ENCODE results near the gene RAD1. TPM values are rescaled to one million over a fixed set of nuclear protein-coding genes. Genes with fewer than 3 reads are reported as not detected.
"Not testable (repeated sequence)": the region's sequence is repeated elsewhere in the genome, so short reads cannot be mapped to it uniquely, and the experiment has no call there.

RAD1 gene, protein sequence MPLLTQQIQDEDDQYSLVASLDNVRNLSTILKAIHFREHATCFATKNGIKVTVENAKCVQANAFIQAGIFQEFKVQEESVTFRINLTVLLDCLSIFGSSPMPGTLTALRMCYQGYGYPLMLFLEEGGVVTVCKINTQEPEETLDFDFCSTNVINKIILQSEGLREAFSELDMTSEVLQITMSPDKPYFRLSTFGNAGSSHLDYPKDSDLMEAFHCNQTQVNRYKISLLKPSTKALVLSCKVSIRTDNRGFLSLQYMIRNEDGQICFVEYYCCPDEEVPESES
- total RNA-seq (2014; rRNA removed; shearing (Covaris generic)), result 35.8 and 40.6 TPM in 2 replicates

DNA sequence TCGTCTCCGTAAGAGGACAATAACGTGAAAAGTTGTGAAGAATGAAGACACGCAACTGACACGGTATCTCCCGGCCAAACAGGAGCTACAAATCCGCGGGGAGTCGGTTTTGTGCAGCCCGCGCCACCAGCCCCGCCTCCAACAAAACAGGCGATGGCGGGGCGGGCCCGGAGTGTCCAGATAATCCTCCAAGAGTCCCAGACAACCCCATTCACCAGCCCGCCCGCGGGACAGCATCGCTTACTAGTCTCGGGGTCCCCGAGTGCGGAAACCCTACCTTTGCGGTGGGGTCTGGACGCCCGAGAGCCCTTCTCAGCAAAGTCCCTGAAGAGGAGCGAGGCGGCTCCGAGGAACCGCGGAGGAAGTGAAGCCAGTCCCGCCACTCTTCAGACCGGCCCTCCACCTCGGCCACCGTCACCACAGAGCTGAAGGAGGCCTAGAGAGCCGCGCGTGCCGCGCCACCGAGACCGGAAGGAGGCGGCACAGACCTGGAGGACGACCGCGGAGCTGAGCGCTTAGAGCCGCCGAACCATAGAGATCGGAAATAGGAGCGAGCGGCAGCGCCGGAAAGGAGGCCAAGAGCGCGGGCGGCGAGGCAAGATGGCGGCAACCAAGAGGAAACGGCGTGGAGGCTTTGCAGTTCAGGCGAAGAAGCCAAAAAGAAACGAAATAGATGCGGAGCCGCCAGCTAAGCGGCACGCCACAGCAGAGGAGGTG, at the start of gene RAD1, which contains the start of gene BRIX1:
Gene RAD1, minus strand, starts transcription at position 366 of the 717 bp plus-strand sequence. CDS start 612 bp downstream, outside the sequence.
Gene BRIX1, plus strand, starts transcription at position 573 of the 717 bp plus-strand sequence. Its CDS starts 28 bp downstream, at position 601.
- peak; percentile 94 for DNase-seq (ENCODE audit: low spot score)

DNA sequence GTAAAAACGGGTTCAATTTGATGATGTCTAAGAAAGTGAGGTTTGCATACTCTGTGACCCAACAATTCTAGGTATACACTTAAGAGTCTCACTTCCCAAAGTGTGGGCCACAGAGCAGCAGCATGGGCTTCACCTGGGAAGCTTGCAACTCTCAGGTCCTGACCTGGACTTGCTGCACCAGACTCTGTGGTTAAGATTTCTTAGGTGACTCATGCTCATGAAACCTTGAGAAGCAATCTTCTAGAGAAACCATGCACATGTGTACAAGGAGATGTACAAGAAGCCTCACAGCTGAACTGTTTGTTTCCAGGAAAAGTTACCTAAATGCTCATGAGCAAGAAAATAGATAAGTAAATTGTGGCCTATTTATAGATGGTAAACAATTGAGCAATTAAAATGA, 44.0 kb upstream of the RAD1 start:
- DNase-seq (ENCODE audit: low spot score), result peak; percentile 51

DNA sequence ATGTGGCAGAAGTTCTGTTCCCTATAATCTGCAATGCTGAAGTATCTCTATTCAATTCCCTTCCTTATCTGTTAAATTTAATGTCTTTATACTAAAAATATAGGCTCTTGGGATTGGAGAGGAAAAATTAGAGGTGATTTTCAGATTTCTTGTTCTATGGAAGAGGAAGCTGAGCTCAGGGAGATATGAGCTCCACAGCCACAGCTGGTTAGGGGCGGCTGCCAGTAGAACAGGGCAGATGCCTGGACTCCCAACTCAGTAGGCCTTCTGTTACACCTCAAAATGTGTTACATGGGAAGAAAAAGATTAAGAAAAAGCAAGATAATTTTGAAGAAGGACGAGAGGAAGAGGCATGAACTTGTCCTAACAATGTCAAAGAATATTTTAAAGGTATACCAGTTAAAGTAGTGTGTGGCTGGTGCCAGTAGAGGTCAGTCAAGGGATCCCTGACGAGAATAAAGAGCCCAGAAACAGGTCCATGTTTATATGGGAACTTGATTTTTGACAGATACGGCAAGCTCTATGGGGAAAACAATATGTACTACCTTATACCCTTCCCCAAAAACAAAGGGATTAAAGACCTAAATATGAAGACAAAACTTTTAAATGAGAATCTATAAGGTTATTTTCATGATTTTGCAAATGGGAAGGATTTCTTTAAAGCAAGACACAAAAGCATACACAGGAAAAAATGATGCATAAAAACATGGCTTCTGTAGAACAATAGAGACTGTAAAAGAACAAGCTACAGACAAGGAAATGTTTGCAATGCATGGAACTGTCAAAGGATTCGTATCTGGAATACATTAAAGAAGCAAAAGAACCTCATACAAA, 42.8 kb upstream of the RAD1 start:
- DNase-seq (ENCODE audit: low spot score), result peak; percentile 35

DNA sequence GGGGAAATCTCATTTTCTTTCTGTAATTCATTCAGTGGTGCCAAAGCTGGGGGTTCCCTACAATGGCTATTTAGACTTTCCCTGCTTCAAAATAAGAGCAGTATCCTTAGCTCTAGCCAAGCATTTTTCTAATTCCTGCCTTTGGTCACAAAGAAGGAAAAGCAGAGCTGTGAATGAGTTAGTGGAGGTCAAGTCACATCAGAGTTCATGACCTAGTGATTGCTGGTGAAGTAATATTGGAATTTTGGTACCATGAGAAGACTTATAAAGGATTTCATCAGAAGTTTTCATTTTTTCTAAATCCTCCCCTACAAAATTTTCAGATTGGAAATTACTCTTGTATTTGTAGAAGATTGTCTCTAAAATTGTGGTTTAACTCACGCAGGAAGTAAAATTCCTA, 42.0 kb upstream of the RAD1 start:
- DNase-seq (ENCODE audit: low spot score), result no peak

DNA sequence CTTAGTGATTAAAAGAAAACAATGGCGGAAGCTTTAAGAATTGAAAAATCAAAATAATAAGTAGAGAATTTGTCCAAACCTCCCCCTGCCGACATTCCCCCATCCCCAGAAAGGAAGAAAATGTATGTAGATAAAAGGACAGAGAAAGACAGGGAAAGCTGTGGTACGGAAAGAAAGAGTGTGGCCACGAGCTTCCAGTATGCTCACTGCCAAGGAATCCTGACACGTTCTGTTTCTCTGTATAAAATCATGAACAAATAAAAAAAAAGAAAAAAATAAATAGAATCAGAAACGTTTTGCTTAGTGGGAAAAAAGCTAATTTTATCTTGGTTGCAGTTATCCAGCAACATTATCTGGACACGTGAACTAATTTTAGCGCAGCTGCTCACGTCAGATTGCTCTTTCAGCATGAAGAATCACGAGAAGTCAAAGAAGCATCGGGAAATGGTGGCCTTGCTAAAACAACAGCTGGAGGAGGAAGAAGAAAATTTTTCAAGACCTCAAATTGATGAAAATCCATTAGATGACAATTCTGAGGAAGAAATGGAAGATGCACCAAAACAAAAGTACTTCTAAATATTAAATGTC, 29.2 kb upstream of the RAD1 start:
- no peak for DNase-seq (ENCODE audit: low spot score)

DNA sequence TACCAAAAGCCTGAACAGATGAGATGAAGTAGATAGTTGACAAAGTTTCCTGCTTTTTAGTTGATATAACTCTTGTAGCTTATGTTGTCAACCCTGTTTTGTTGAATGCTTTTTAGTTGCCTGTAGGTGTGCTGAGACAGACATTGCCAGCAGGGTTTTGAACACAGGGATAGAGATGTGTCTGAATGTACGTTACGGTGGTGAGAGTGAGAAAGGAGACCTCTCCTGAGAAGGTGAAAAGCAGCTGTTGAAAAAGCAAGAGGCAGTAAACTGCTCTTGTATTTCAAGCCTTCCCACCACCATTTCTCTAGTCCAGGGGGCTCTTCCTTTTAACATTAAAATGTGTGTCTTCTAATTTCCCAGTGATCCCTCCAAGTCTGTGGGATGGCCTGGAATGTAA, 28.7 kb upstream of the RAD1 start:
- no peak for DNase-seq (ENCODE audit: low spot score)

DNA sequence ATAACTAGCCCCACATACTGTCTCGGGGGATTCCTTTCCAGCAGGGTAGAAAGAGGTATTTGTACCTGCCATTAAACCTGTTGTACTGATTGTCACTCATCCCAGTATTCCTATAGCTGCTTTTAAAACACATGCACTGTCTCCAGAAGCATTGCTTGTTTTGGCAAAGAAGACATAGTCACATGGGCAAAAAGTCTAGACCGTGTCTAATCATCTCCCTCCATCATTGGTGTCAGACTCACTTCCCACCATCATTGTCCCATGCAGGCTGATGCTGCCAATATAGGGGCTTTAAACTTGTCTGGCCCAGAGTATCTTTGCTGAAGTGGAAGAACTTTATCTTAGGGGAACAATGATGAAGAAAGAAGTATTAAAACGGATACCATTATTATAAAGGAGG, 26.6 kb upstream of the RAD1 start:
- DNase-seq (ENCODE audit: low spot score), result no peak

DNA sequence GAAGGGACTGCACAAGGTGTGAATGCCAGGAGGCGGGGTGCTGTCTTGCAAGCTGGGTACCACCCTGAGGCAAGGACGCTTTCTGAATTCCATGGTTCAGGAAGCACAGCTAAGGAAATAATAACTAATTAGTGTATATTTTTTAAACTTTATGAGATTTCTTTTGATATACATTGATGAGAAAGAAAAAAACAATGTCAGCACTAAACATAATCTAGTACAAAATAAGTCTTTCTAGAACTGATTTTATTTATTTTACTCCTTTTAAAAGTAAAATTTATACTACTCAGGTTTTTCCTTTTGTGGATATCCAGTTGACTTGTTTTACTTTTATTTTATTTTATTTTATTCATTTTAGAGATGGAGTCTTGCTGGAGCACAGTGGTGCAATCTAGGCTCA, 17.6 kb upstream of the RAD1 start:
- DNase-seq (ENCODE audit: low spot score), result no peak

DNA sequence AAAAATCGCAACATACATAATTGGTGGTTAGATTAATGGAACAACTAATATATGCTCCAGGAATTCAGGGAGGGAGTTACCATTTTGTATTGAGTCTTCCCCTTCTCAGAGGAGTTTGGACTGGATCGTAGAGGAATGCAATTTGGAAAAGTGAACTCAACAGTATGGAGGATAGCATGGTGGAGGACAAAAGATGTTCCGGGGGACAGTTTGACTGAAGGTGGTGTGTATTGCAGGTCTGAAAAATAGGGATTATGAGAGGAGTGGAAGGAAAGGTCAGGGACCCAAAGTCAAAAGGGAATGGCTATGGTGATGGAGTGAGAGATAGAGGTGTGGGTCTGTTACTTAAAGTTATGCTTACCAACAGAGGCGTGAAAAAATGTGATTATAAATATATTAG, 15.6 kb upstream of the RAD1 start:
- no peak for DNase-seq (ENCODE audit: low spot score)

DNA sequence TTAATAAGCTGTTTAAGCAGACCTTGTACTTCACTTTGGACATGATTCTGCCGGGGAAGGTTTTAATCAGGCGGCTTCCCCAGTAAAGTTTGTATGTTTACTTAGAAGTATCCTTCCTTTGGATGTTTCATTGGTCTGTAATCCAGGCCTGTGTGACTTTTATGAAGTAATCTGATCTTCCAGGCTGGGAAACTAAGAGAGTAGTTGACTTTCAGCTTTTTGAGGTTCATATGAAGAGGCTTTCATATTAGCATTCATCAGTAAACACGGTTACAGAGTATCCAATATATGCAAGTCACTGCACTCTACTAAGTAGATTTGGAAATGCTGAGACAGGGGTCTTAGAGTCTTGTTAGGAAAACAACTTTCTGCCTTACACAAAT, 15.1 kb upstream of the RAD1 start:
- DNase-seq (ENCODE audit: low spot score), result no peak

DNA sequence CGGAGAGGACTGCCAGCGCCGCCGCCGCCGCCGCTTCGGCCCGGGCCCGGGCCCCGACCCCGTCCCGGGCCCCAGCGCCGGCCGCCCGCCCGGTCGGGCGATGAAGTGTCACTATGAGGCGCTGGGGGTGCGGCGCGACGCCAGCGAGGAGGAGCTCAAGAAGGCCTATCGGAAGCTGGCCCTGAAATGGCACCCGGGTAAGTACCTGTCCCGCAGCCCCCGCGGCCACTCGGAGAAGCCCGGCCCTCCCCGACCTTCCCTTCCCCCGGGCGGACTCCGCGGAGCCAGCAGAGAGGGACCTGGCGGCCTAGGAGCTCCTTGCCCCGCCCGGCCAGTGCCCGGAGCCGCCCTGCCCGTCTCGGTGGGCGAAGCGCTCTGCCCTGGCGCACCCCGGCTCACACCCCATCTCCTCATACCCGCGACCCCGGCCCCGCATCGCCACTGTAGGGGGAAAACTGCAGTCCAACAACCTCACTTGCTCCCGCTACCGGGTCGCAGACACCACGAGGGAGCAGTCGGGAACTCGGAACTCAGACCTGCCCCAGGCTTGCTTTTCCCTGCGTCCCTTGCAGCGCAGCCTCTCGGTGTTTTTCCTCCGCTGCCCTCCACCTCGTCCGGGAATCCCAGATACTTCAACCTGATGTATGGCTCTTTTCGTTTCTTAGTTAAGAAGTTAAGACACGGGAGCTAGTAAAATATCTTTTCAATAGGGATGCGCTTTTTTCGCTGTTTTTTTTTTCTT, 14.6 kb upstream of the RAD1 start:
- peak; percentile 80 for DNase-seq (ENCODE audit: low spot score)

DNA sequence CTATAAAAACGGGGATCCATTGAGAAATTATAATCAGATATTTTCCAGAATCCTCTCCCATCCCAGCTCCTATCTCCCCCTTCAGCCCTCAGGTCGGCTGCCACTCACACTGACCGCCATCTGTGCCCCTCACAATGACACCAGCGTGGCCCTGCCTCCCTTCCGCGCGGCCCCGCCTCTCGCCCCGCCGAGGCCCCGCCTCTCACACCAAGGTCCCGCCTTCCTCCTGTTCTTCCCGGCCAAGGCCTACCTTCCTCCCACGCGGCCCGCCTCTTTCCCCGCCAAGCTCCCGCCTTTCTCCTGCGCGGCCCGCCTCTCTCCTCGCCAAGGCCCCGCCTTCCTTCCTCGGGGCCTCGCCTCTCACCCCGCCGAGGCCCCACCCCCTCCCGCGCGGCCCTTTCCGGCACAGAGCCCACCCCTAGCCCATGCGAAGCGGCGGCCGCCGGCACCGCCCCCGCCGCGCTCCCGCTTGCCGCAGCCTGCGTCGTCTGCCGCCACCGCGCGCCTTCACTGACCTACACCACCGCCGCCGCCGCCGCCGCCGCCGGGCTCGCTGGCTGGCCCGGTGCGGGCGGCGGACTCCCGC, 13.9 kb upstream of the RAD1 start, which contains the start of gene DNAJC21:
Gene DNAJC21, plus strand, starts transcription at position 426 of the 586 bp plus-strand sequence. CDS start 261 bp downstream, outside the sequence.
- DNase-seq (ENCODE audit: low spot score), result peak; percentile 93

DNA sequence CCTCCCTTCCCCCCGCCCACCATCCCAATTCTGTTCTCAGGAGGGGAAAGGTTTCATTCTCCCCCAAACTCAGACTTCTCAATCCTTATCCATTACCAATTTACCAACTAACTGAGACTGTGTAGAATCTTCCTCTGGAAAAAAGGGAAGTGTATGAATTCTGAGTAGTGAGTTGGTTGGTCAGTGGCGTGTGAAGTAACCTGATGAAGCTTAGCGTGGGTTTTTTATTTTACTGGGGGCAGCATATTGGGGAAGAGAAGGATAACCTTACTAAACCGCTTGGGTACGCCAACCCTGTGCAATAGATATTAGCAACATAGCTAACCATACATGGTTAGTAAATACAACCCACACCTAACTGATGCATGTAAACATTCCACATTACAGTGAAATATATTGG, 13.0 kb upstream of the RAD1 start:
- no peak for DNase-seq (ENCODE audit: low spot score)

DNA sequence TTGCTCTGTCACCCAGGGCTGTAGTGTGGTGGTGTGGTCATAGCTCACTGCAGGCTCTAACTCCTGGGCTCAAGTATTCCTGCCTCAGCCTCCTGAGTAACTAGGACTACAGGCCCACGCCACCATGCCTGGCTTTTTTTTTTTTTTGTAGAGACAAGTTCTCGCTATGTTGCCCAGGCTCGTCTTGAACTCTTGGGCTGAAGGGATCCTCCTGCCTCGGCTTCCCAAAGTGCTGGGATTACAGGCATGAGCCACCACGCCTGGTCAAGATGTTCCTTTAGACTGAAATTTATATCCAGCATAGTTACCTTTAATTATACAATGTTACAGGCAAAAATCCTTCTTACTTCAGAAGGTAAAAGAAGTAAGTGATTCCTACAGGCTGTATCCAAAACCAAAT, 12.5 kb upstream of the RAD1 start:
- DNase-seq (ENCODE audit: low spot score), result no peak

DNA sequence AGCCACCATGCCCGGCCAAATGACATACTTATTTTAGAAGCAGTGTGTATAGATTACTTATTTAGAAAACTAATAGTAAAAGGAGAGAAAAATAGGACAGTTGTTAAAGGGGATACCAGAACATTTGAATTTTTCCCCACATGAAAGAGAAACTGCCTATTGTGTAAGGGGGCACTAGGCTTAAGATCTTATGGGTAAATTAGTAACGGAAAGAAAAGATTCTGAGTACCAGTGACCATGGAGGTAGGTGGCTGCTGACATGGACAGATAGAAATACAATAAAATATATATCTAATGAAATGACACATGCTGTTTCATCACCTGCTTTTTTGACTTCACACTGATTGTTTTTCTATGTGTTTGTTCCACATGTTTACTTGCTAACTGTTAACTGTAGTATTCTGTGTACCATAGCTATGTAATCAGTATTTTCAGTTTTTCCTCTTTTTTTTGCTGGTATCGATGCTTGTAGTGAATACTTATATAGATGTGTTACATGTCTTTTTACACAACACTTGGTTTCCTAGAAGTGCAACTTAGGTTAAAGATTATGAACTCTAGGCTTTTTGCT, 11.1 kb upstream of the RAD1 start:
- DNase-seq (ENCODE audit: low spot score), result no peak

DNA sequence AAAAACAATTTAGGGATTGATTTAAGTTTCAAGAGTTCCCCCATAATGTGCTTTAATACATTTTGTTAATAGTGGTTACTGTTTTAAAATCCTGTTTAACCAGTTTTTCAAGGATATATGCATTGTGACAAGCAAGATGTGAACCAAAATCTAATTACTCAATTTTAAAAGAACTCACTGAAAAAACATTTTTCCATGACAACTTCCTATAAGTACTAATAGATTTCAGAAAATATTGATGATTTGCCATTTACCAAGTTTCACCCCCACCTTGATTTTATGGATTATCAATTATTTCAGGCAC, 9.1 kb upstream of the RAD1 start:
- DNase-seq (ENCODE audit: low spot score), result no peak

DNA sequence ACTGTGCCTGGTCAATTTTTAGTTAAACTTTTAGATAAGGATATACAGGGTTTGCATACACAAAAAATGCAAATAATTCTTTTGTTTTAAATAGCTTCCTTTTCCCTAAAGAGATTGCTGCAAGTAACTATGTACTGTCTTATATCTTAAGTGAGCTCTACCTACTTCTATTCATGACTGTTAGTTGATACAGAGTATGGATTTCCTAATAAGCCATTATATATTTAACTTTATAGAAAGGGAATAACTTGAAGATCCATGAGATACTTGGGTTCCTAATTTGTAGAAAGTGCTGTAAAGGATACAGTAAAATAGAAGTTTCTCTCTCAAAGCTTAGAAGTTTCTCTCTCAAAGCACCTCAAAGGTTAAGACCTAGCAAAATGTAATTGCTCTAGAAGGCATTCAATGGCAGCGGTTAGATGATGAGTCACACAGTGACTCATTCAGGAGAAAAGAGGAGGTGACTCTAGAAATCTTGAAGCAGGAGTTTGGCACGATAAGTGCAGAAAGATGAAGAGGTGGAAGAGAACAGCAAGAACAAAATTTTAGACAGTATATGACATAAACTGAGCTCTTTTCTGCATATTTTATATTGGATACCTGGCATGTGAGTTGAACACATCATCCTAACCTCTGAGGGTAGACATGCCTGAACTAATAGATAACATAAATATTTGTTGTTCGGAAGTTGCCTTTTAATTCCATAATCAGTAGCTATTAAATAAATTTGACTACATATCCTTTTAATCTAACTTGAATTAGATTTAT, 8.6 kb upstream of the RAD1 start:
- peak; percentile 94 for DNase-seq (ENCODE audit: low spot score)

DNA sequence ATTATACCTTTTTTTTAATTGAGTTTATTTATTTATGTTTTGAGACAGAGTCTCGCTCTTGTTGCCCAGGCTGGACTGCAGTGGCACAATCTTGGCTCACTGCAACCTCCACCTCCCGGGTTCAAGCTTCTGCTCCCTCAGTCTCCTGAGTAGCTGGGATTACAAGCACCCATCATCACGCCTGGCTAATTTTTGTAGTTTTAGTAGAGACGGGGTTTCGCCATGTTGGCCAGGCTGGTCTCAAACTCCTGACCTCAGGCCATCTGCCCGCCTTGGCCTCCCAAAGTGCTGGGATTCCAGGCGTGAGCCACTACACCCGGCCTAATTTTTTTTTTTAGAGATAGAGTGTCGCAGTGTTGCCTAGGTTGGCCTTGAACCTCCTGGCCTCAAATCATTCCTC, 8.0 kb upstream of the RAD1 start:
- not testable (repeated sequence) for DNase-seq (ENCODE audit: low spot score)

DNA sequence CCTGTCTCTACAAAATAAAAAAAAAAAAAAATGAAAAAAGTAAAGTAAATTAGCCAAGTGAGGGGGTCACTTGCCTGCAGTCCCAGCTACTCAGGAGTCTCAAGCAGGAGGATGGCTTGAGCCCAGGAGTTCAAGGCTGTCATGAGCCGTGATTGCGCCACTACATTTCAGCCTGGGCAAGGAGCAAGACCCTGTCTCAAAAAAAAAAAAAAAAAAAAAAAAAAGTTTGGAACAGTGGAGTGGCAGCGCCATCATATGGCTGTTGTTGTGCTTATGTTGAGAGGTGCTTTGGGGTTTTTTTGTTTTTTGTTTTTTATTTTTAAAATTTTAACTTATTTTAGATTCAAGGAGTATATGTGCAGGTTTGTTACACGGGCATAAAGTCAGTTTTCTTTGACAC, 3.8 kb upstream of the RAD1 start:
- DNase-seq (ENCODE audit: low spot score), result no peak

DNA sequence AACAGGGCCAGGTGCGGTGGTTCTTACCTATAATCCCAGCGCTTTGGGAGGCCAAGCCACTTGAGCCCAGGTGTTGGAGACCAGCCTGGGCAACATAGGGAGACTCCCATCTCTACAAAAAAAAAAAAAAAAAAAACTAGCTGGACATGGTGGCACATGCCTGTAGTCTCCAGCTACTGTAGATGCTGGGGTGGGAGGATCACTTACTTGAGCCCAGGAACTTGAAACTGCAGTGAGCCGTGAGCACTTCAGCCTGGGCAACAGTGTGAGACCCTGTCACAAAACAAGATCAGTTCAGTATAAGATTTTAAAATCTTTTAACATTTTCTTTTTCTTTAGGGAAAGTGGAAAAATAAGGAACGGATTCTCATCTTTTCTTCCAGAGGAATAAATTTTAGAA, 2.7 kb upstream of the RAD1 start:
- DNase-seq (ENCODE audit: low spot score), result no peak

Measured in A172 (cell line).